Measurements from ENCODE around the gene TNXB. TPM values are rescaled to one million over a fixed set of nuclear protein-coding genes. Genes with fewer than 3 reads are reported as not detected.
"Not testable (repeated sequence)": the region's sequence is repeated elsewhere in the genome, so short reads cannot be mapped to it uniquely, and the experiment has no call there.

Gene TNXB
- total RNA-seq, 1 donor: 11.9 TPM

GRCh38 chr6:32039321-32040274 is 69.5 kb downstream of the TNXB start:
- not testable (repeated sequence) for H3K79me2 ChIP-seq (ENCODE audit: insufficient read depth, low read length)

GRCh38 chr6:32038878-32039277 is 70.3 kb downstream of the TNXB start:
- DNase-seq (ENCODE audit: insufficient read length, low spot score, missing footprints); H3K4me3 ChIP-seq (ENCODE audit: insufficient read depth, low read length); H3K36me3 ChIP-seq (ENCODE audit: insufficient read depth, low read length); H3K27me3 ChIP-seq (ENCODE audit: insufficient read depth, low read length); H3K4me1 ChIP-seq (ENCODE audit: insufficient read depth, low read length); H3K79me2 ChIP-seq (ENCODE audit: insufficient read depth, low read length); H3K9me3 ChIP-seq (ENCODE audit: low read depth, low read length); H3K27ac ChIP-seq (ENCODE audit: low read depth, low read length); H3K4me2 ChIP-seq (ENCODE audit: insufficient read depth, low read length); H4K20me1 ChIP-seq (ENCODE audit: insufficient read depth, low read length); H2AFZ ChIP-seq (ENCODE audit: low read length): not testable (repeated sequence)

More at GRCh38 chr6:32039321-32040274, 69.5 kb downstream of the TNXB start:
- H3K27me3 ChIP-seq (ENCODE audit: insufficient read depth, low read length); H4K20me1 ChIP-seq (ENCODE audit: insufficient read depth, low read length); H3K4me2 ChIP-seq (ENCODE audit: insufficient read depth, low read length); H3K9me3 ChIP-seq (ENCODE audit: low read depth, low read length); H3K4me1 ChIP-seq (ENCODE audit: insufficient read depth, low read length); DNase-seq (ENCODE audit: insufficient read length, low spot score, missing footprints); H3K36me3 ChIP-seq (ENCODE audit: insufficient read depth, low read length); H3K27ac ChIP-seq (ENCODE audit: low read depth, low read length); H2AFZ ChIP-seq (ENCODE audit: low read length); H3K4me3 ChIP-seq (ENCODE audit: insufficient read depth, low read length): not testable (repeated sequence)

GRCh38 chr6:32037598-32038524 is 71.3 kb downstream of the TNXB start, which contains the start of gene CYP21A2:
Gene CYP21A2 (plus strand): TSS chr6:32038415. CDS start chr6:32038423, 8 bp downstream.
- not testable (repeated sequence) for H3K4me1 ChIP-seq (ENCODE audit: insufficient read depth, low read length); H3K79me2 ChIP-seq (ENCODE audit: insufficient read depth, low read length); H2AFZ ChIP-seq (ENCODE audit: low read length); H3K9me3 ChIP-seq (ENCODE audit: low read depth, low read length); DNase-seq (ENCODE audit: insufficient read length, low spot score, missing footprints); H3K36me3 ChIP-seq (ENCODE audit: insufficient read depth, low read length); H3K27me3 ChIP-seq (ENCODE audit: insufficient read depth, low read length); H4K20me1 ChIP-seq (ENCODE audit: insufficient read depth, low read length); H3K27ac ChIP-seq (ENCODE audit: low read depth, low read length); H3K4me2 ChIP-seq (ENCODE audit: insufficient read depth, low read length); H3K4me3 ChIP-seq (ENCODE audit: insufficient read depth, low read length)

GRCh38 chr6:32037136-32037535 is 72.0 kb downstream of the TNXB start:
- H3K27ac ChIP-seq (ENCODE audit: low read depth, low read length); DNase-seq (ENCODE audit: insufficient read length, low spot score, missing footprints); H2AFZ ChIP-seq (ENCODE audit: low read length); H3K9me3 ChIP-seq (ENCODE audit: low read depth, low read length); H4K20me1 ChIP-seq (ENCODE audit: insufficient read depth, low read length); H3K4me1 ChIP-seq (ENCODE audit: insufficient read depth, low read length); H3K27me3 ChIP-seq (ENCODE audit: insufficient read depth, low read length); H3K36me3 ChIP-seq (ENCODE audit: insufficient read depth, low read length); H3K4me2 ChIP-seq (ENCODE audit: insufficient read depth, low read length); H3K79me2 ChIP-seq (ENCODE audit: insufficient read depth, low read length); H3K4me3 ChIP-seq (ENCODE audit: insufficient read depth, low read length): not testable (repeated sequence)

- not testable (repeated sequence) for H3K4me2 ChIP-seq (ENCODE audit: insufficient read depth, low read length); H3K36me3 ChIP-seq (ENCODE audit: insufficient read depth, low read length); H2AFZ ChIP-seq (ENCODE audit: low read length); H3K27ac ChIP-seq (ENCODE audit: low read depth, low read length); H3K9me3 ChIP-seq (ENCODE audit: low read depth, low read length); DNase-seq (ENCODE audit: insufficient read length, low spot score, missing footprints); H3K4me1 ChIP-seq (ENCODE audit: insufficient read depth, low read length); H3K79me2 ChIP-seq (ENCODE audit: insufficient read depth, low read length); H3K4me3 ChIP-seq (ENCODE audit: insufficient read depth, low read length); H3K27me3 ChIP-seq (ENCODE audit: insufficient read depth, low read length); H4K20me1 ChIP-seq (ENCODE audit: insufficient read depth, low read length)
Observed at GRCh38 chr6:32035283-32036013, 73.7 kb downstream of the TNXB start.

DNA sequence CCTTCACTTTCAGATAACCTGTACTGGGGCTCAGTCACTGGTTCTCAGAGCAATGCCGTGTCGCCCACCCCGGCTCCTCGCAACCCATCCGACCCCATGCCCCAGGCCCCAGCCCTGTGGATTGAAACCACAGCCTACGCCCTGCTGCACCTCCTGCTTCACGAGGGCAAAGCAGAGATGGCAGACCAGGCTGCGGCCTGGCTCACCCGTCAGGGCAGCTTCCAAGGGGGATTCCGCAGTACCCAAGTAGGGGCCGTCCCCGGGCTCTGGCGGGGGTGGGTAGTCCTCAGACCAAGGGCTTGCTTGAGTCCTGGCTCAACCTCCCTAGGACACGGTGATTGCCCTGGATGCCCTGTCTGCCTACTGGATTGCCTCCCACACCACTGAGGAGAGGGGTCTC is 79.6 kb downstream of the TNXB start:
- not testable (repeated sequence) for H3K4me2 ChIP-seq (ENCODE audit: insufficient read depth, low read length); H3K4me1 ChIP-seq (ENCODE audit: insufficient read depth, low read length); H3K9me3 ChIP-seq (ENCODE audit: low read depth, low read length); H4K20me1 ChIP-seq (ENCODE audit: insufficient read depth, low read length); H3K79me2 ChIP-seq (ENCODE audit: insufficient read depth, low read length); H3K27me3 ChIP-seq (ENCODE audit: insufficient read depth, low read length); H3K4me3 ChIP-seq (ENCODE audit: insufficient read depth, low read length); H3K36me3 ChIP-seq (ENCODE audit: insufficient read depth, low read length); H2AFZ ChIP-seq (ENCODE audit: low read length); H3K27ac ChIP-seq (ENCODE audit: low read depth, low read length); DNase-seq (ENCODE audit: insufficient read length, low spot score, missing footprints)

GRCh38 chr6:32028631-32029030 is 80.5 kb downstream of the TNXB start:
- H3K36me3 ChIP-seq (ENCODE audit: insufficient read depth, low read length); DNase-seq (ENCODE audit: insufficient read length, low spot score, missing footprints); H3K9me3 ChIP-seq (ENCODE audit: low read depth, low read length); H3K4me3 ChIP-seq (ENCODE audit: insufficient read depth, low read length); H3K27ac ChIP-seq (ENCODE audit: low read depth, low read length); H3K4me1 ChIP-seq (ENCODE audit: insufficient read depth, low read length); H2AFZ ChIP-seq (ENCODE audit: low read length); H3K79me2 ChIP-seq (ENCODE audit: insufficient read depth, low read length); H3K27me3 ChIP-seq (ENCODE audit: insufficient read depth, low read length); H4K20me1 ChIP-seq (ENCODE audit: insufficient read depth, low read length); H3K4me2 ChIP-seq (ENCODE audit: insufficient read depth, low read length): not testable (repeated sequence)

GRCh38 chr6:32022100-32022499 is 87.0 kb downstream of the TNXB start:
- not testable (repeated sequence) for H4K20me1 ChIP-seq (ENCODE audit: insufficient read depth, low read length); H3K4me2 ChIP-seq (ENCODE audit: insufficient read depth, low read length); H3K36me3 ChIP-seq (ENCODE audit: insufficient read depth, low read length)

More at GRCh38 chr6:32022100-32022499, 87.0 kb downstream of the TNXB start:
- not testable (repeated sequence) for H3K4me1 ChIP-seq (ENCODE audit: insufficient read depth, low read length); DNase-seq (ENCODE audit: insufficient read length, low spot score, missing footprints); H3K27me3 ChIP-seq (ENCODE audit: insufficient read depth, low read length); H3K4me3 ChIP-seq (ENCODE audit: insufficient read depth, low read length); H3K79me2 ChIP-seq (ENCODE audit: insufficient read depth, low read length); H3K27ac ChIP-seq (ENCODE audit: low read depth, low read length); H3K9me3 ChIP-seq (ENCODE audit: low read depth, low read length); H2AFZ ChIP-seq (ENCODE audit: low read length)
